IPS-15b (cell line): ENCODE data around the gene CYB561D2.

ENCODE experiments used
- H3K27me3 ChIP-seq: one replicate; pipeline ENCODE4 v1.6.1; 2013; ENCODE audit warnings: low read length; ENCODE audit not compliant: control insufficient read depth, insufficient read depth
- H3K36me3 ChIP-seq: one replicate; pipeline ENCODE4 v1.6.1; 2013; ENCODE audit warnings: low read length; ENCODE audit not compliant: control insufficient read depth, insufficient read depth
- H3K4me1 ChIP-seq: one replicate; pipeline ENCODE4 v1.6.1; 2013; ENCODE audit warnings: mild to moderate bottlenecking, low read length; ENCODE audit not compliant: control insufficient read depth, insufficient read depth
- H3K4me3 ChIP-seq: one replicate; pipeline ENCODE4 v1.5.1; 2013; ENCODE audit warnings: low read depth, low read length
- H3K9ac ChIP-seq: one replicate; pipeline ENCODE4 v1.6.1; 2013; ENCODE audit warnings: low read depth, mild to moderate bottlenecking, low read length
- H3K9me3 ChIP-seq: one replicate; pipeline ENCODE4 v1.6.1; 2013; ENCODE audit warnings: mild to moderate bottlenecking, low read length; ENCODE audit not compliant: control insufficient read depth, insufficient read depth

Gene CYB561D2

DNA sequence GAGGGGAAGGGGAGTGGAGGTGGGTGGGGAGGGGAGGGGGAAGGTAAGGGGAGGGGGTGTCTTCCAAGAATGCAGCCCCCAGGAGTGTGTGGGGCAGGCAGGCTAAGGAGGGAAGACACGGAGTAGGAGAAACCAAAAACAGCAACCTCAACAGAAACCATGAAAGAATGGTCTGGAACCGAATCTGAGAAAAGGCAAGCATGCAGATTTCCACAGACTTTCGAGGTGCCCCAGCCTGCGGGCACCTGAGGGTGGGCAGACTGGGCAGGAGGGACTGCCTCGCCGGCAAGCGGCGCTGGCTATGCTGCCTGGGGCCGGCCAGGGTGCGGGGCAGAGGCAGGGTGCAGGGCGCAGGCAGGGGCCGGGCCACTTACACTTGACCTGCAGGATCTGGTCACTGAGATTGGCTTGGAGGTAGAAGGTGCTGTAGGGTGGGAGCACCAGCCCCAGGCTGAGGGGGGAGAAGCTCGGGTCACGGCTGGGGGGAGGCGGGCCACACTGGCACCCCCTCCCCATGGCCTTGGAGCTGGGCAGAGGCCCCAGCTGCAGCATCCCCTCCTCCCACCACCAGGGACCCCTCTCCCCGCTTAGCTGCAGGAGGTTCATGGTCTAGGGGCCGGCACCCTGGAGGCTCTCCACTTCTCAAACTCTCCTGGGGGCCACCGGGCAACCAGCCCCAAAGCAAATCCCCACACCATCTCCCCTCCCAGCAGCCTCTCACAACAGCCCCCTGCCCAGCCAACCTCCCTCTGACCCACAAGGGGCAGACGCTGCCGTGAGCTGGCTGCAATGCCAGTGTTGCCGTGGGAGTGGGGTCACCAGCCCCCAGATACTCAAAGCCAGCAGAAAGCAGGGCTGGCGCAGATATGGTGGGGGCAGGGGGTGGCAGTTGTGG, 23.9 kb downstream of the CYB561D2 start:
- Histone ChIP-seq H3K4me1 (peaks cover 2% of the 10 kb centered on the region), H3K36me3 (peaks cover 5% of the 10 kb centered on the region), H3K9me3 (no peaks in the 10 kb centered on the region), H3K27me3 (no peaks in the 10 kb centered on the region), H3K4me3 (no peak overlapping the region), H3K9ac (no peak overlapping the region)

DNA sequence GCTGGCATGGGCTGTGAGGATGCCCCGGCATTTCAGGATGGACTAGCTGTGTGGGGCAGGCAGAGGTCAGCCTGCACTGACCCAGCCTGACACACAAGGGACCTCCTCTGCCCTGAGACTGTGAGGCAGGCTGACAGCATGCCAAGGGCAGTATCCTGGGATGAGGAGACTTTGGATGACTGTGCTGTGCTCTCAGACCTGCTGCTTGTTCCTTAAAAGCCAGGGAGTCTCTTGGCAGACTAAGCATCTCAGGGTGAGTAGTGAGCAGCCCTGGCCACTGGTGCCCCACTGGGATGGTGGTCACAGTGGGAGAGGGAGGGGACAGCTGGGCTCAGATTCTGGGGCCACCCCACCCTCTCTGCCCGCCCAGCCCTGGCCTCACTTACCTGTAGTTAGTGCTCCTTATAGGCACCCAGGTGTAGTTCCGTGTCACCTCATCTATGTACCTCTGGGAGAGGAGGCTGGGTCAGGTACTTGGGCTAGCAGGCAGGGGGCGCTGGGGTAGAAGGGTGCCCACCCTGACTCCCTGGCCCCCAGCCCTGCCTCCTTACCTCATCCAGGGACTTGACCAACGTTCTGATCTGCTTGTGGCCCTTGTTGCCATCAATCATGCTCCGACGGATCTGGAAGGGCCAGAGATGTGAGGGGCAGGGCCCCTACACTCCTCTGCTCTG, 24.7 kb downstream of the CYB561D2 start:
- H3K4me3 ChIP-seq, result no peak overlapping the region
- H3K9ac ChIP-seq, result no peak overlapping the region
- H3K4me1 ChIP-seq, result peaks cover 2% of the 10 kb centered on the region
- H3K9me3 ChIP-seq, result no peaks in the 10 kb centered on the region
- no peaks in the 10 kb centered on the region for H3K27me3 ChIP-seq
- peaks cover 5% of the 10 kb centered on the region for H3K36me3 ChIP-seq

DNA sequence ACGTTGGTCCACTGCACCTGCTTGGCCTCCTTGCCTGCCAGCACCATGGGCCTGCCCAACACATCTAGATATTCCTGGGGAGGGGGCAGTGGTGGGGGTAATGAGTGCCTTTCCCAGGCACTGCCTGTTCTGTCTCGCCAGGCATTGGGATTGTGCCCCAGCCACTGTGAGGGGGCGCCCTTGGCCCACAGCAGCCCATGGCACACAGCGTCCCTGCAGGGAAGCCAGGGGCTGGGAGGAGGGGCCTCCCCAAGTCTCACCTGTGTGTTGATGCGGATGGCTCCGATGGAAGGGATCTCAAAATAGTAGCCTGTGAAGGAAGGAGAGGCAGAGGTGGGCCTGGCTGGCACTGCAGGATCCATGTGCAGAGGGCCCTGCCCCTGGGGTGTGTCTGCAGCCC, 27.4 kb downstream of the CYB561D2 start:
- Histone ChIP-seq H3K9ac (no peak overlapping the region), H3K9me3 (no peaks in the 10 kb centered on the region), H3K36me3 (peaks cover 5% of the 10 kb centered on the region), H3K4me1 (peaks cover 2% of the 10 kb centered on the region), H3K4me3 (no peak overlapping the region), H3K27me3 (no peaks in the 10 kb centered on the region)

DNA sequence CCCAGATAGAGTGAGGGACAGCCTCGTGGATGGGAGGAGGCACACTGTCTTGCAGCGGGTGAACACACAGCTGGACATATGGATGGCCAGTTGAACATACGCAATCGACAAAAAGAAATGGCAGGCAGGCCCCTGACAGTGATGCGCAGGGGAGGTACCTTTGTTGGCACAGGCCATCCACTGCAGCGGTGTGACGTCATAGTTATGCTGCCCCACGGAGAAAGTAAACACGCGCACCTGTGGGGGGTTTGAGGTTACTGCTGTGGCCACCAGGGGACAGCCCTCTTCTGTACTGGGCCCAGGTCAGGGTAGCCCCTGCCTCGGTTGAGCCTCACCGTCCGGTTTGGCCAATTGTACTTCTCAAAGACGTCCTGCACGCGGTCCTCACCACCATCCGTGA, 28.1 kb downstream of the CYB561D2 start:
- no peaks in the 10 kb centered on the region for H3K9me3 ChIP-seq
- no peak overlapping the region for H3K9ac ChIP-seq
- no peaks in the 10 kb centered on the region for H3K27me3 ChIP-seq
- peaks cover 5% of the 10 kb centered on the region for H3K36me3 ChIP-seq
- H3K4me3 ChIP-seq, result no peak overlapping the region
- peaks cover 2% of the 10 kb centered on the region for H3K4me1 ChIP-seq

DNA sequence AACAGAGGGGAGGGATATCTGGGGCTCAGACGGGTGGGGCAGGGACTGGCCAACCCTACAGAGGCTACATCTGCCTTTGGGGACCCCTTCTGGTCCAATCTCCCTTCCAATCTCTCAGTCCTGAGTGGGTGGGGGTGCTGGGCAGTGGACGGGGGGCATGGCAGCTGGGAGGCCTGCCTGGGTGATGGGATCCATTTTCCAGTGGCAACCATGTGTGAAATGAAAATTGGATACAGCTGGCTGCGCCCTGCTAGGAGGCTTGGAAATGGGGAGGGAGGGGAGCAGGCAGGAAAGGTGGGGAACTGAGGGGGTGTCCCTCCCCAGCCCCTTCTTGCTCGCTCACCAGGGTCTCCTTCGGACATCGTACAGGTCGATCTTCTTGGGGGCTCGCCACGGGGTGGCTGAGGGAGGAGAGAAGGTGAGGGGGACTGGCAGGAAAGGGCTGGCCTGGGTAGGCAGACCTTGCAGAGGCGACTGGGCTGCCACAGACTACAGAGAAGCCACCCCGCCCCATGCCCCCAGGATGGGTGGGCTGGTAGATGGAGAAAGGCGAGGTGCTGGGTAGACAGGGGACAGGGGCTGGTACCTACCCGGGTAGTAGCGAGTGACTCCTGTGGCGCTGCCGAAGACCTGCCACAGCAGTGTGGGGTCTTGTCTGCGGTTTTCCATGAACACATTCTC, 29.9 kb downstream of the CYB561D2 start:
- Histone ChIP-seq H3K9ac (no peak overlapping the region), H3K4me3 (no peak overlapping the region), H3K27me3 (no peaks in the 10 kb centered on the region), H3K9me3 (no peaks in the 10 kb centered on the region), H3K4me1 (no peaks in the 10 kb centered on the region), H3K36me3 (no peaks in the 10 kb centered on the region)

DNA sequence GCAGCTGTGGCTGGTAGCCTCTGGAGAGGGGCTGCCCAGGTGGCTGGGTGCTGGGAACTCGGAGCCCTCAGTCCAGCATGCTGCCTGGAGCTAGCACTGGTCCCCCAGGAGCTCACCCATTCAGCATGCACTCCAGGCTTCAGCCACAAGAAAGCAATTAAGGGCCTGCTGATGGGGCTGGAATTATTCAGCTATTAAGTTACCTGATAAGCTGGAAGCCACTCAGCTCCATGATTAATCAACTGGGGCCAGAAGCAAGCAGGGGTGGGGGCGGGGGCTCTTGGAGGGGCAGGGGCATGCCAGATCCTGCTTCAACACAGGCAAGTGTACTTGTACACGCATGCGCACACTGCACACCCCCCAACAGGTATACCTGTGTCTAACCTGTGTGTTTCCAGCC, 30.7 kb downstream of the CYB561D2 start:
- Histone ChIP-seq H3K9ac (no peak overlapping the region), H3K9me3 (no peaks in the 10 kb centered on the region), H3K27me3 (no peaks in the 10 kb centered on the region), H3K36me3 (no peaks in the 10 kb centered on the region), H3K4me3 (no peak overlapping the region), H3K4me1 (no peaks in the 10 kb centered on the region)

DNA sequence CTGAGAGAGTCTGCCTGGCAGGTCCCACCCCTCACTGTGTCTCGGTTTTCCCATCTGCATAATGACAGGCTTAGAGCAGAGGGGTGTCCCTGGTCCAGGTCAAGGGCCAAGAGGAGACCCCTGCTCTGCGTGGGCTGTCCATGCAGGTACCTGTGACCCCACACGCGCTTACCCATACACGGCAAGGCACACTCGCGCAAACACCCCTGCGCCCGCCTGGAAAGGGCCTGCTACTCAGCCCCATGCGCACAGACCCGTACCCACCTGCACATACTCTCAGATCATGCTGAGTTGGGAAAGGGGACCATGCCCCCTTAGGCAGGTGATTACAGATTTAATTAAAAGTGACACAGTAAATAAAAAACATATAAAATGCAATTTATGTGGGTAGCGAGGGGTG, 32.1 kb downstream of the CYB561D2 start:
- Histone ChIP-seq H3K4me1 (no peaks in the 10 kb centered on the region), H3K9me3 (no peaks in the 10 kb centered on the region), H3K4me3 (no peak overlapping the region), H3K27me3 (no peaks in the 10 kb centered on the region), H3K36me3 (no peaks in the 10 kb centered on the region), H3K9ac (no peak overlapping the region)

DNA sequence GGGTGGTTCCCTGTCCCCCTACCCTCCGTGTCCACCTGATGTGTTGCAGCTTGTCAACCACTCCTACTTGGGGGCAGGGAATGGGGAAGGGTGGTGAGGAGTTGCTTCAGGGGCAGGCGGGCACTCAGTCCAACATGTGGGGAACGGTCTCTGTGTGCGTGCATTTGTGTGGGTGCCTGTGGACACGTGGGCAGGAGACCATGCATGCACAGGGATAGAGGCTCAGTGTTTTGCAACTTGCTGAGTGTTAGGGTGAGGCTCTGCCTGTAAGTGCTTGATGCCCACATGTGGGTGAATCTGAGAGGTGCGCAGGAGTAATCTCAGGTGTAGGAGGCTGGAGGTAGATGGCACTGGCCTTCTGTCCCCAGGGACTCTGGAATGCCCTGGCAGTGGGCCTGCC, 33.1 kb downstream of the CYB561D2 start:
- Histone ChIP-seq H3K4me3 (no peak overlapping the region), H3K4me1 (no peaks in the 10 kb centered on the region), H3K27me3 (no peaks in the 10 kb centered on the region), H3K9ac (no peak overlapping the region), H3K9me3 (no peaks in the 10 kb centered on the region), H3K36me3 (no peaks in the 10 kb centered on the region)

DNA sequence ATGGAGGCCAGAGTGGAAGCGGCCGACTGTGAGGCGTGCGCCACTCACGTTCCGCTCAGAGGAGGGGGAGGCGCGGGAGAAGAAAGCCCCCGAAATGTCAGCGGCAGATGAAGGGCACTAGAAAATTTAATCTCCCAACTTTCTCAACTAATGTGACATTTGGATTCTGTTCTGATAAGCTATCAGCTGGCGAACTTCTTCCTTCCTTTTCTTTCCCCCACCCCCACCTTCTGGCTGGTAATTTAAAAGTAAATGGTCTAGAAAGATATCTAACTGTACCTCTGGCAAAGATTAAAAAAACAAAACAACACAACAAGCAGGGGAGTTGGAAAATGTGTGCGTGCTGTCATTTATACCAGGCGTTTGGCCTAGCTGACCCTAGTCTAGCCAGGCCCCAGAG, 35.1 kb downstream of the CYB561D2 start:
- Histone ChIP-seq H3K36me3 (no peaks in the 10 kb centered on the region), H3K4me1 (no peaks in the 10 kb centered on the region), H3K9ac (no peak overlapping the region), H3K4me3 (no peak overlapping the region), H3K9me3 (no peaks in the 10 kb centered on the region), H3K27me3 (no peaks in the 10 kb centered on the region)

DNA sequence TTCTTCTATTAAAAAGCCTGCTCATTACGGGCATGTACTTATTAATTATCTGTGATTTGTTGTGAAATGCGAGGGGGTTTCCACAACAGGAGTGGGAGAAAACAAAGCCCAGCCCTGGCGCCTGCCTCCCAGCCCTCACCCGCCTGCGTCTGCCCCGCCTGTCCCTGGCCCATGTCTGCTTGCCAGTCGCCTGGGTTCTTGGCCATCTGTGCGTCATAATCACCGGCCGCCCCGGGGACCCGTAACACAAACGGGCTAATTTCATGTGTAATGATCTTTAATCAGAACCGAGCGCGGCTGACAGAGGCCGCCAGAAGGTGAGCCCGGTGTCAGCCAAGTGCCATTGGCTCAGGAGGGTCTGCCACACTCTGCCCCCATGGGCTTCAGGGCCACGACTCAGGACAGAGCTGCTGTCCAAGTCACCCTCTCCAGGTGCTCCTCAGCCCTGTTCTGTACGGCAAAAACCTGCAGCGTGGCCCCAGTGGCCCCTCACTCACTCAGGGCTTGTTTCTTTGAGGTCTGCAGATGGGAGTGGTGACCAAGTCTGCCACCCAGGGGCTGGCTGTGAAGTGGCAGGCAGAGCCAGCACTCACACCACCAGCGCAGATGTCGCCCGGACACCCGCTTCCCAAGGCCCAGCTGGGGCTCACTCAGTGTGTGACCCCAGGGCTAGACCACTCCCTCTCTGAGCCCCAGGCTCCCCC, 37.5 kb downstream of the CYB561D2 start:
- Histone ChIP-seq H3K27me3 (no peaks in the 10 kb centered on the region), H3K4me3 (no peak overlapping the region), H3K9me3 (no peaks in the 10 kb centered on the region), H3K9ac (no peak overlapping the region), H3K4me1 (no peaks in the 10 kb centered on the region), H3K36me3 (no peaks in the 10 kb centered on the region)

DNA sequence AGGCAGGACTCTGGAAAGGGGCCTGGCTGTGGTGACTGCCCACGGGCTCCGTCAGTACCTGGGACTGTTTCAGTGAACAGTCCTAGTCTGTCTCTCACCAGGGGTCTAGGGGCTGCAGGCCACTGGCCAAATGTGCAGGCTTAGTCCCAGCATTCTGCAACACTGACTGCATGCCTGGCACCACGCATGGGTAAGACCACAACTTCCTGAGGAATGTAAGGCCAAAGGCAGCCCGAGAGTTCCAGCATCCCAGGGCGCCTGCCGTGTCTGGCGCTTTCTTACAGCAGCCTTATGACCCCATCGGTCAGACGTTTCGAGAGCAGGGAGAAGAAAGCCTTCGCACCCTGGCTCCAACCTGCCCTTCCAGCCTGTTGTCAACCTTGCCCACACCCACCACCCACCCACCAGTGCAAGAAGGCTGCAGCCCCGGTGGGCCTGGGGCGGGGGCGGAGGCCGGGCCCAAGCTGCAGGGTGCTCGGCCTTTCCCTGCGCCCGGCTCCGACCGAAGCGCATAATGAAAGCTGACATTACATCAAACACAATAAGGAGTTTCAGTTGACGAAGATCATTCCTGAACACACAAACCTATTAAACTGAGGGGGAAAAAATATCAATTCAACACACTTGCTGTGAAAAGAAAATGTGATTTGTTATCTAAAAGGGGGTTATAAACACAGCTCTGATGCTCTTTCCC, 38.2 kb downstream of the CYB561D2 start:
- H3K4me3 ChIP-seq, result no peak overlapping the region
- H3K9me3 ChIP-seq, result no peaks in the 10 kb centered on the region
- H3K9ac ChIP-seq, result no peak overlapping the region
- no peaks in the 10 kb centered on the region for H3K27me3 ChIP-seq
- H3K36me3 ChIP-seq, result no peaks in the 10 kb centered on the region
- no peaks in the 10 kb centered on the region for H3K4me1 ChIP-seq
